ENCODE results near the gene APOBEC3G. TPM values are rescaled to one million over a fixed set of nuclear protein-coding genes. Genes with fewer than 3 reads are reported as not detected.

Gene APOBEC3G
- total and polyA plus RNA-seq, 2 donors (not counting 1 experiment from before 2014, with no cell fraction given), result 94.2 to 96.6 TPM

DNA sequence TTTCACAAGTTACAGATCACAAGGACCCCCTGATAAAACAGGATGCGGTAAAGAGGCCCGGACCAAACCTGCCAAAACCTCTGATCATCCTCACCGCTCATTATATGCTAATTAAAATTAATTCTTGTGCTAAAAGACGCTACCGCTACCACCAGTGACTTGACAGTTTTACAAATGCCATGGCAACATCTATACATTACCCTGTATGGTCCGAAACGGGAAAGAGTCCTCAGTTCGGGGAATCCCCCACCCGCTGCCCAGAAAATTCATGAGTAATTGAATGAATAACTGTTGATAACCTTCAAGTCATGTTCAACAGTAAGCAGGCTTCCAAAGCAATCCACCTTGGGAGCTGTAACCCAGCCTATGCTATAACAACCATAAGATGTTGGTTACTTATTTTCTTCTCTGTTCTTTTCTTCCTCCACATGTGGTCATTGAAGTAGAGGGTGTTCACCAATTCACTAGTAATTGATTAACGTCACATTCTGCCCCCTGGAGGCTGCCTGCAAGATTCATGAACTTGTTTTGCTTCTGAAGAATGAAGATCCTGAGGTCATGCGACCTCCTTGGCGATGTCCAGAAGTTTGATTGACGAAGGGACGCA is 40.6 kb downstream of the APOBEC3G start:
- peak overlapping the region; percentile 12 for H2AFZ ChIP-seq (ENCODE audit: insufficient read depth, low read depth, low read length, poor library complexity, severe bottlenecking)
- H3K4me3 ChIP-seq (ENCODE audit: control extremely low read depth in 1 of 5, extremely low read depth in 1 of 5, insufficient read depth in 1 of 5, low read depth in 2 of 5, low read length in 4 of 5), result no peak overlapping the region
- intact Hi-C loops (cut with micrococcal nuclease), result loop anchor here (1.0 to 2.0 kb wide), 3 partner anchors 51 to 114 kb away; no protein-coding TSS in a partner anchor
- ChIA-PET CTCF (interaction anchor here (0.6 to 10.3 kb wide), 15 partner anchors 8 to 1313 kb away, joined by 3 to 150 read pairs (median 5); partner anchors contain the start of genes APOBEC3C and CBX6), POLR2A (interaction anchor here (0.6 to 1.0 kb wide), 2 partner anchors 51 to 68 kb away, joined by 3 to 9 read pairs; no protein-coding TSS in a partner anchor)
- H4K20me1 ChIP-seq (ENCODE audit: control insufficient read depth, insufficient read depth, low read length, poor library complexity, severe bottlenecking), result no peaks in the 10 kb centered on the region
- peaks cover 40 to 43% of the 10 kb centered on the region in 2 donors for H3K4me1 ChIP-seq (ENCODE audit: control insufficient read depth in 2 of 2, insufficient read depth in 2 of 2, low read length in 2 of 2)
- WGBS (ENCODE audit: insufficient coverage), result 46% methylated on average over 4 of the region's 14 CpGs
- H3K27ac ChIP-seq (ENCODE audit: low read length in 2 of 2), result peak overlapping the region; percentile 1 to 11
- H3K79me2 ChIP-seq (ENCODE audit: control insufficient read depth, insufficient read depth, low read length), result peaks cover 3% of the 10 kb centered on the region
- no peak for TF ChIP-seq EZH2 (IDR thresholded peaks at IDR 0.05; ENCODE audit: borderline replicate concordance, insufficient read depth, low read depth, low read length, poor library complexity, severe bottlenecking)
- TF ChIP-seq, protein P1, sequence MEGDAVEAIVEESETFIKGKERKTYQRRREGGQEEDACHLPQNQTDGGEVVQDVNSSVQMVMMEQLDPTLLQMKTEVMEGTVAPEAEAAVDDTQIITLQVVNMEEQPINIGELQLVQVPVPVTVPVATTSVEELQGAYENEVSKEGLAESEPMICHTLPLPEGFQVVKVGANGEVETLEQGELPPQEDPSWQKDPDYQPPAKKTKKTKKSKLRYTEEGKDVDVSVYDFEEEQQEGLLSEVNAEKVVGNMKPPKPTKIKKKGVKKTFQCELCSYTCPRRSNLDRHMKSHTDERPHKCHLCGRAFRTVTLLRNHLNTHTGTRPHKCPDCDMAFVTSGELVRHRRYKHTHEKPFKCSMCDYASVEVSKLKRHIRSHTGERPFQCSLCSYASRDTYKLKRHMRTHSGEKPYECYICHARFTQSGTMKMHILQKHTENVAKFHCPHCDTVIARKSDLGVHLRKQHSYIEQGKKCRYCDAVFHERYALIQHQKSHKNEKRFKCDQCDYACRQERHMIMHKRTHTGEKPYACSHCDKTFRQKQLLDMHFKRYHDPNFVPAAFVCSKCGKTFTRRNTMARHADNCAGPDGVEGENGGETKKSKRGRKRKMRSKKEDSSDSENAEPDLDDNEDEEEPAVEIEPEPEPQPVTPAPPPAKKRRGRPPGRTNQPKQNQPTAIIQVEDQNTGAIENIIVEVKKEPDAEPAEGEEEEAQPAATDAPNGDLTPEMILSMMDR (IDR thresholded peaks at IDR 0.05), result peak; percentile 78
- no peaks in the 10 kb centered on the region for H3K27me3 ChIP-seq (replicated peaks in 1 of 4; ENCODE audit: control extremely low read depth in 1 of 4, control insufficient read depth in 3 of 4, insufficient read depth in 4 of 4, low read length in 3 of 4)
- Mint-ChIP-seq H3K27ac (peak overlapping the region; percentile 68), H3K27me3 (no peaks in the 10 kb centered on the region), H3K9me3 (ENCODE audit: insufficient read depth) (no peaks in the 10 kb centered on the region), H3K4me1 (peaks cover 46% of the 10 kb centered on the region), H3K4me3 (peak overlapping the region; percentile 61)
- peak; percentile 56 for ATAC-seq (ENCODE audit: low read depth)
- peak overlapping the region; percentile 1 for H3K9ac ChIP-seq (ENCODE audit: low read length)
- peak overlapping the region; percentile 46 for H3K4me2 ChIP-seq (replicated peaks; ENCODE audit: low read depth, low read length, poor library complexity, severe bottlenecking)
- no peaks in the 10 kb centered on the region for H3K36me3 ChIP-seq (replicated peaks in 1 of 2; ENCODE audit: control extremely low read depth in 1 of 2, control insufficient read depth in 1 of 2, extremely low read depth in 1 of 2, insufficient read depth in 2 of 2, low read length in 1 of 2)
- DNase-seq, result peak; percentile 83
- no peaks in the 10 kb centered on the region for H3K9me3 ChIP-seq (ENCODE audit: control extremely low read depth in 1 of 3, control insufficient read depth in 2 of 3, insufficient read depth in 1 of 3, low read length in 2 of 3)

DNA sequence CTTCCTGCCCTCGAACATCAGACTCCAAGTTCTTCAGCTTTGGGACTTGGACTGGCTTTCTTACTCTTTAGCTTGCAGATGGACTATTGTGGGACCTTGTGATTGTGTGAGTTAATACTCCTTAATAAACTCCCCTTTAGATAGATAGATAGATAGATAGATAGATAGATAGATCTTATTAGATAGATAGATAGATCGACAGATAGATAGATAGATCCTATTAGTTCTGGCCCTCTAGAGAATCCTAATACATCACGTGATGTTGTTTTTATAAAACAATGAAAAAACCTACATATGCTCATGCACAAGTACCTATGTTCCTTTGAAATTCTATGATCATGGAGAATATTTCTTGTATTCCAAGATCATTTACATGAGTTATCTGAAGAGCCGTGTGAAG is 43.9 kb downstream of the APOBEC3G start:
- Histone ChIP-seq H3K79me2 (ENCODE audit: control insufficient read depth, insufficient read depth, low read length) (peaks cover 6% of the 10 kb centered on the region), H3K27ac (ENCODE audit: low read length in 2 of 2) (no peak overlapping the region), H2AFZ (ENCODE audit: insufficient read depth, low read depth, low read length, poor library complexity, severe bottlenecking) (no peak overlapping the region), H3K4me1 (ENCODE audit: control insufficient read depth in 2 of 2, insufficient read depth in 2 of 2, low read length in 2 of 2) (peaks cover 20 to 31% of the 10 kb centered on the region in 2 donors), H4K20me1 (ENCODE audit: control insufficient read depth, insufficient read depth, low read length, poor library complexity, severe bottlenecking) (no peaks in the 10 kb centered on the region), H3K9me3 (ENCODE audit: control extremely low read depth in 1 of 3, control insufficient read depth in 2 of 3, insufficient read depth in 1 of 3, low read length in 2 of 3) (no peaks in the 10 kb centered on the region), H3K36me3 (replicated peaks in 1 of 2; ENCODE audit: control extremely low read depth in 1 of 2, control insufficient read depth in 1 of 2, extremely low read depth in 1 of 2, insufficient read depth in 2 of 2, low read length in 1 of 2) (no peaks in the 10 kb centered on the region), H3K9ac (ENCODE audit: low read length) (no peak overlapping the region), H3K4me2 (replicated peaks; ENCODE audit: low read depth, low read length, poor library complexity, severe bottlenecking) (no peak overlapping the region), H3K4me3 (ENCODE audit: control extremely low read depth in 1 of 5, extremely low read depth in 1 of 5, insufficient read depth in 1 of 5, low read depth in 2 of 5, low read length in 4 of 5) (no peak overlapping the region), H3K27me3 (replicated peaks in 1 of 4; ENCODE audit: control extremely low read depth in 1 of 4, control insufficient read depth in 3 of 4, insufficient read depth in 4 of 4, low read length in 3 of 4) (no peaks in the 10 kb centered on the region)
- H3K27me3 Mint-ChIP-seq, result no peaks in the 10 kb centered on the region
- WGBS (ENCODE audit: insufficient coverage), result 100% methylated on average over 1 of the region's 4 CpGs
- no peak for ATAC-seq (ENCODE audit: low read depth)
- DNase-seq, result no peak
- peaks cover 30% of the 10 kb centered on the region for H3K4me1 Mint-ChIP-seq
- ChIA-PET POLR2A (no interaction called here), CTCF (interaction anchor here (0.6 to 10.3 kb wide), 5 partner anchors 28 to 251 kb away, joined by 3 to 150 read pairs (median 4); no protein-coding TSS in a partner anchor)
- no peak overlapping the region for H3K27ac Mint-ChIP-seq
- TF ChIP-seq, protein P1 (IDR thresholded peaks at IDR 0.05), result no peak
- TF ChIP-seq EZH2 (IDR thresholded peaks at IDR 0.05; ENCODE audit: borderline replicate concordance, insufficient read depth, low read depth, low read length, poor library complexity, severe bottlenecking), result no peak
- H3K4me3 Mint-ChIP-seq, result no peak overlapping the region
- intact Hi-C loops (cut with micrococcal nuclease), result no loop called here
- H3K9me3 Mint-ChIP-seq (ENCODE audit: insufficient read depth), result no peaks in the 10 kb centered on the region
